Liver (tissue), 9 donors: Measurements from ENCODE around the gene DGCR8. TPM values are rescaled to one million over a fixed set of nuclear protein-coding genes. Genes with fewer than 3 reads are reported as not detected.

Experiments
- DNase-seq: peaks from one replicate; pipeline ENCODE4 v3.0.0-alpha.2; 2017; ENCODE audit warnings: low spot score
- H3K27ac ChIP-seq, 2 donors: one replicate each; pipeline ENCODE4 v1.7.0; 2013; ENCODE audit warnings: inconsistent platforms in 2 of 2, low read length in 2 of 2, control low read depth in 1 of 2, low read depth in 1 of 2, mild to moderate bottlenecking in 1 of 2
- H3K27me3 ChIP-seq, 4 donors: one replicate each; pipeline versions ENCODE4 v1.6.1 to v1.7.0; 2013; ENCODE audit warnings: low read length in 3 of 4, inconsistent platforms in 1 of 4, mild to moderate bottlenecking in 1 of 4, moderate library complexity in 1 of 4; ENCODE audit not compliant: control insufficient read depth in 4 of 4, insufficient read depth in 4 of 4
- H3K36me3 ChIP-seq, 4 donors: one replicate each; pipeline versions ENCODE4 v1.6.1 to v1.7.0; 2013; ENCODE audit warnings: low read length in 3 of 4, mild to moderate bottlenecking in 3 of 4, low read depth in 1 of 4, moderate library complexity in 1 of 4; ENCODE audit not compliant: control insufficient read depth in 4 of 4, insufficient read depth in 3 of 4
- H3K4me1 ChIP-seq, 4 donors: one replicate each; pipeline versions ENCODE4 v1.6.1 to v1.7.0; 2013; ENCODE audit warnings: low read length in 3 of 4, mild to moderate bottlenecking in 3 of 4, moderate library complexity in 1 of 4; ENCODE audit not compliant: control insufficient read depth in 4 of 4, insufficient read depth in 4 of 4
- H3K4me3 ChIP-seq, 3 donors: one replicate each; pipeline versions ENCODE4 v1.6.1 to v1.7.0; 2013; ENCODE audit warnings: low read length in 3 of 3, control low read depth in 1 of 3, low read depth in 1 of 3, mild to moderate bottlenecking in 1 of 3
- H3K9ac ChIP-seq, 2 donors: one replicate each; pipeline ENCODE4 v1.7.0; 2013; ENCODE audit warnings: low read length in 2 of 2, mild to moderate bottlenecking in 2 of 2, moderate library complexity in 2 of 2, control low read depth in 1 of 2, low read depth in 1 of 2
- H3K9me3 ChIP-seq, 4 donors: one replicate each; pipeline versions ENCODE4 v1.6.1 to v1.7.0; 2013; ENCODE audit warnings: low read length in 3 of 4; ENCODE audit not compliant: control insufficient read depth in 4 of 4
- EGR1 ChIP-seq, 2 donors: IDR thresholded peaks; 2 replicates each; pipeline ENCODE4 v1.6.1; 2016 to 2018; ENCODE audit warnings: antibody characterized with exemption in 2 of 2, low read depth in 2 of 2
- FOXA1 ChIP-seq: IDR thresholded peaks from 2 replicates; pipeline ENCODE4 v1.6.1; 2016; ENCODE audit warnings: antibody characterized with exemption
- FOXA2 ChIP-seq: IDR thresholded peaks from 2 replicates; pipeline ENCODE4 v1.6.1; 2016; ENCODE audit warnings: antibody characterized with exemption
- GABPA ChIP-seq, 2 donors: IDR thresholded peaks in 1 of 2; conservative IDR thresholded peaks in 1 of 2; 2 replicates each; pipeline ENCODE4 v1.6.1; 2016; ENCODE audit warnings: antibody characterized with exemption in 2 of 2, mild to moderate bottlenecking in 1 of 2, moderate library complexity in 1 of 2
- HNF4A ChIP-seq, 2 donors: conservative IDR thresholded peaks; 2 replicates each; pipeline ENCODE4 v1.6.1; 2016; ENCODE audit warnings: antibody characterized with exemption in 2 of 2, mild to moderate bottlenecking in 2 of 2
- JUND ChIP-seq, 2 donors: IDR thresholded peaks; 2 replicates each; pipeline ENCODE4 v1.6.1; 2016; ENCODE audit warnings: antibody characterized with exemption in 2 of 2
- NR2F2 ChIP-seq: IDR thresholded peaks from 2 replicates; pipeline ENCODE4 v1.6.1; 2016; ENCODE audit warnings: antibody characterized with exemption
- RAD21 ChIP-seq, 2 donors: IDR thresholded peaks; 2 replicates each; pipeline ENCODE4 v1.6.1; 2016; ENCODE audit warnings: antibody characterized with exemption in 2 of 2, mild to moderate bottlenecking in 2 of 2
- RXRA ChIP-seq, 2 donors: IDR thresholded peaks; 2 replicates each; pipeline ENCODE4 v1.6.1; 2017 to 2018; ENCODE audit warnings: antibody characterized with exemption in 2 of 2, mild to moderate bottlenecking in 1 of 2
- SP1 ChIP-seq: IDR thresholded peaks from 2 replicates; pipeline ENCODE4 v1.6.1; 2018; ENCODE audit warnings: antibody characterized with exemption, mild to moderate bottlenecking
- YY1 ChIP-seq: IDR thresholded peaks from 2 replicates; pipeline ENCODE4 v1.6.1; 2016; ENCODE audit warnings: antibody characterized with exemption, mild to moderate bottlenecking
- WGBS: extraction: QIAGEN DNeasy Blood & Tissue Kit; methylation state at CpG from one replicate; pipeline ENCODE4 v1.1.7; 2013; 5-methylcytosine and 5-hydroxymethylcytosine counted together
- polyA plus RNA-seq, 2 donors: library from polyadenylated mRNA; stranded (reverse) in 1 of 2; unstranded in 1 of 2; fragments of 200-250 nt in 1 of 2; fragments of >200 nt in 1 of 2; fragmentation: Nextera tagmentation in 1 of 2; extraction: Ambion mirVana in 1 of 2; gene quantifications; one replicate each; pipeline versions ENCODE4 v1.2.1 to v1.2.3, GENCODE V29; 2013 to 2015
- total RNA-seq, 2 donors: library from RNA; depleted of rRNA; stranded (reverse); fragments of >200 nt; gene quantifications; one replicate each; pipeline ENCODE4 v1.2.3, GENCODE V29; 2014
- TF ChIP-seq, protein P1 (sequence below): fragments of 150-350 bp; IDR thresholded peaks from 2 replicates; pipeline ENCODE4 v1.5.1; 2017; ENCODE audit warnings: improper control_type of control experiment, low read depth, low read length; ENCODE audit not compliant: missing input control
- TF ChIP-seq, protein P2 (sequence below): IDR thresholded peaks from 2 replicates; pipeline ENCODE4 v1.6.1; 2016; ENCODE audit warnings: antibody characterized with exemption
- TF ChIP-seq, protein P3 (sequence below): IDR thresholded peaks from 2 replicates; pipeline ENCODE4 v1.6.1; 2016; ENCODE audit warnings: antibody characterized with exemption
- TF ChIP-seq, protein P4 (sequence below): IDR thresholded peaks from 2 replicates; pipeline ENCODE4 v1.6.1; 2016; ENCODE audit warnings: antibody characterized with exemption
- donor health status: healthy.
- donor health status: healthy.
- donor health status: healthy.
- donor health status: healthy.
- donor health status: healthy.

DGCR8 gene
- total and polyA plus RNA-seq, 4 donors: 7.9 to 27.1 (median 15.8) TPM

DNA sequence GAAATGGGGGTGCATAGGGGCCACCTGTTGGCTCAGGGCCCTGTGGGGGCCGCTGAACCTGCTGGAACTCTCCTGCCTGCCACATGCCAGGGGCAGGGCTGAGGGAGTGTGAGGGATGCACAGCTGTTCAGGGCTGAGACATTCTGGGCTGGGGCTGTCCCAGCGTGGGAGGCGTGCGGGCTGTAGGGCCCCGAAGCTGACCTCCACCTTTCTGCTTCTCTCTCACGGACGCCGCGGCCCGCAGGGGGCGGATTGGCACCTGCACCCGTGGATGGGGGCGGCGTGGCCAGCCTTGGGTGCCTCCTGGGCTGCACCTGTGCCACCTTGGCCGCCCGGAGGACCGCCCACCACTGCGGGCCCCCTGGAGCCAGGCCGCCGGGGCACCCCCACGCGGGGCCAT is 66.7 kb downstream of the DGCR8 start:
- H3K9ac ChIP-seq: no peak overlapping the region
- H3K27ac ChIP-seq: no peak overlapping the region
- no peaks in the 10 kb centered on the region for H3K9me3 ChIP-seq
- 89% methylated on average over 22 of the region's 22 CpGs for WGBS
- H3K27me3 ChIP-seq: no peaks in the 10 kb centered on the region
- peaks cover 0 to 5% (median 0%) of the 10 kb centered on the region in 4 donors for H3K36me3 ChIP-seq
- H3K4me3 ChIP-seq: no peak overlapping the region
- no peaks in the 10 kb centered on the region for H3K4me1 ChIP-seq
- no peak for DNase-seq
- TF ChIP-seq, protein P1, sequence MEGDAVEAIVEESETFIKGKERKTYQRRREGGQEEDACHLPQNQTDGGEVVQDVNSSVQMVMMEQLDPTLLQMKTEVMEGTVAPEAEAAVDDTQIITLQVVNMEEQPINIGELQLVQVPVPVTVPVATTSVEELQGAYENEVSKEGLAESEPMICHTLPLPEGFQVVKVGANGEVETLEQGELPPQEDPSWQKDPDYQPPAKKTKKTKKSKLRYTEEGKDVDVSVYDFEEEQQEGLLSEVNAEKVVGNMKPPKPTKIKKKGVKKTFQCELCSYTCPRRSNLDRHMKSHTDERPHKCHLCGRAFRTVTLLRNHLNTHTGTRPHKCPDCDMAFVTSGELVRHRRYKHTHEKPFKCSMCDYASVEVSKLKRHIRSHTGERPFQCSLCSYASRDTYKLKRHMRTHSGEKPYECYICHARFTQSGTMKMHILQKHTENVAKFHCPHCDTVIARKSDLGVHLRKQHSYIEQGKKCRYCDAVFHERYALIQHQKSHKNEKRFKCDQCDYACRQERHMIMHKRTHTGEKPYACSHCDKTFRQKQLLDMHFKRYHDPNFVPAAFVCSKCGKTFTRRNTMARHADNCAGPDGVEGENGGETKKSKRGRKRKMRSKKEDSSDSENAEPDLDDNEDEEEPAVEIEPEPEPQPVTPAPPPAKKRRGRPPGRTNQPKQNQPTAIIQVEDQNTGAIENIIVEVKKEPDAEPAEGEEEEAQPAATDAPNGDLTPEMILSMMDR: no peak
- TF ChIP-seq GABPA (IDR thresholded peaks at IDR 0.05 in 1 of 2, conservative IDR thresholded peaks at IDR 0.05 in 1 of 2) (no peak), RXRA (IDR thresholded peaks at IDR 0.05) (no peak), JUND (IDR thresholded peaks at IDR 0.05) (no peak), FOXA2 (no peak), HNF4A (conservative IDR thresholded peaks at IDR 0.05) (no peak), EGR1 (IDR thresholded peaks at IDR 0.05; ENCODE audit: low read depth in 2 of 2) (no peak), NR2F2 (no peak), YY1 (no peak), SP1 (no peak), RAD21 (IDR thresholded peaks at IDR 0.05) (no peak)
- TF ChIP-seq, protein P2, sequence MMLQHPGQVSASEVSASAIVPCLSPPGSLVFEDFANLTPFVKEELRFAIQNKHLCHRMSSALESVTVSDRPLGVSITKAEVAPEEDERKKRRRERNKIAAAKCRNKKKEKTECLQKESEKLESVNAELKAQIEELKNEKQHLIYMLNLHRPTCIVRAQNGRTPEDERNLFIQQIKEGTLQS: no peak
- TF ChIP-seq, protein P3, sequence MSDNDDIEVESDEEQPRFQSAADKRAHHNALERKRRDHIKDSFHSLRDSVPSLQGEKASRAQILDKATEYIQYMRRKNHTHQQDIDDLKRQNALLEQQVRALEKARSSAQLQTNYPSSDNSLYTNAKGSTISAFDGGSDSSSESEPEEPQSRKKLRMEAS: no peak

DNA sequence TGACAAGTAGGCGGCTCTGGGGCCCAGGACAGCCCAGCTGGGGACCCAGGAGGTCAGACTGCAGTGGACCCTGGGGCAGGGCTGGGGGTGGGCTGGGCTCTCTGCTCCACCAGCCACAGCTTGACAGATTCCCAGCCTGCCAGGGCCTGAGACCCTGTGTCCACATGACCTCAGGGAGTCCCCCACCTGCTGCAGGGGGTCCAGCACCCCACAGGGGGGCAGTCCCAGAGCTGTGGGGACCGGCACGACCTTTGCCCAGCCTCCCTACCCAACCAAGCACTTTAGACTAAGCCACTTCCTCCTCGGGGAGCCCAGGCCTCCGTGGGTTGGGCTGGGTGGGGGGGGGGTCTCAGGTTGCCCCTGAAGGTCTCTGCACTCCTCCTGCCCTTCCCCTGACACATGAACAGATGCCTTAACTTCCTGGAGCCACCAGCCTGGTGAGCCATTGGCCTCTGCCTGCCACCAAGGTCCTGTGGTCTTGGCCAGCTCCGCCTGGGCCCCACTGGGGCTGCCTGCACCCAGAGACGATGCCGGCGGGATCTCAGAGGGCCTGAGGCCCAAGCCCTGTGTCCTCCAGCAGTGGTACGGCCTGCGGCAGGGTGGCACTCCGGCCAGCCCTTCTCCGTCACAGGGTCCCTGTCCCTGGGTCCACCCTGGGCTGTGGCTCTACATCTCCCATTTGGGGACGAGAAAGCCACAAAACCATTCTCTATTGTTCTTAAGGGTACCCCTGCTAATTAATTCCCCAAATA is 67.4 kb downstream of the DGCR8 start:
- TF ChIP-seq EGR1 (IDR thresholded peaks at IDR 0.05; ENCODE audit: low read depth in 2 of 2) (no peak), FOXA1 (no peak), HNF4A (conservative IDR thresholded peaks at IDR 0.05) (no peak), GABPA (IDR thresholded peaks at IDR 0.05 in 1 of 2, conservative IDR thresholded peaks at IDR 0.05 in 1 of 2) (no peak), RAD21 (IDR thresholded peaks at IDR 0.05) (no peak)
- TF ChIP-seq, protein P4, sequence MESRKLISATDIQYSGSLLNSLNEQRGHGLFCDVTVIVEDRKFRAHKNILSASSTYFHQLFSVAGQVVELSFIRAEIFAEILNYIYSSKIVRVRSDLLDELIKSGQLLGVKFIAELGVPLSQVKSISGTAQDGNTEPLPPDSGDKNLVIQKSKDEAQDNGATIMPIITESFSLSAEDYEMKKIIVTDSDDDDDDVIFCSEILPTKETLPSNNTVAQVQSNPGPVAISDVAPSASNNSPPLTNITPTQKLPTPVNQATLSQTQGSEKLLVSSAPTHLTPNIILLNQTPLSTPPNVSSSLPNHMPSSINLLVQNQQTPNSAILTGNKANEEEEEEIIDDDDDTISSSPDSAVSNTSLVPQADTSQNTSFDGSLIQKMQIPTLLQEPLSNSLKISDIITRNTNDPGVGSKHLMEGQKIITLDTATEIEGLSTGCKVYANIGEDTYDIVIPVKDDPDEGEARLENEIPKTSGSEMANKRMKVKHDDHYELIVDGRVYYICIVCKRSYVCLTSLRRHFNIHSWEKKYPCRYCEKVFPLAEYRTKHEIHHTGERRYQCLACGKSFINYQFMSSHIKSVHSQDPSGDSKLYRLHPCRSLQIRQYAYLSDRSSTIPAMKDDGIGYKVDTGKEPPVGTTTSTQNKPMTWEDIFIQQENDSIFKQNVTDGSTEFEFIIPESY: no peak

More for the DNA sequence above, 67.4 kb downstream of the DGCR8 start:
- Histone ChIP-seq H3K4me3 (no peak overlapping the region), H3K4me1 (no peaks in the 10 kb centered on the region), H3K36me3 (peaks cover 0 to 5% (median 0%) of the 10 kb centered on the region in 4 donors), H3K27me3 (no peaks in the 10 kb centered on the region), H3K9ac (no peak overlapping the region), H3K27ac (no peak overlapping the region), H3K9me3 (no peaks in the 10 kb centered on the region)
- no peak for DNase-seq
- 79% methylated on average over 14 of the region's 14 CpGs for WGBS
